ENCODE results near the gene ADAMTS12.

- no peak for TF ChIP-seq CTCF (IDR thresholded peaks at IDR 0.05)
- TF ChIP-seq POLR2AphosphoS5 (IDR thresholded peaks at IDR 0.05; ENCODE audit: low read depth, low read length): no peak
- no peak for TF ChIP-seq REST (IDR thresholded peaks at IDR 0.05; ENCODE audit: insufficient read depth in 1 of 2, low read depth in 2 of 2, low read length in 1 of 2)
- TF ChIP-seq SIN3A (IDR thresholded peaks at IDR 0.05; ENCODE audit: borderline replicate concordance, insufficient read depth, low read depth, low read length): no peak
Measured at GRCh38 chr5:33737284-33737683, 154.5 kb downstream of the ADAMTS12 start.
